Measurements from ENCODE around the gene CPN1. TPM values are rescaled to one million over a fixed set of nuclear protein-coding genes. Genes with fewer than 3 reads are reported as not detected.

The CPN1 gene
- total RNA-seq, 3 donors from 2014 or later (not counting 1 experiment from before 2014, with no cell fraction given), result not detected

- DNase-seq, result no peak
- H3K9me3 Mint-ChIP-seq, result no peaks in the 10 kb centered on the region
- no peaks in the 10 kb centered on the region for H3K27me3 Mint-ChIP-seq (ENCODE audit: low read depth in 2 of 2)
- H3K4me1 ChIP-seq (ENCODE audit: control insufficient read depth, insufficient read depth, low read length), result no peaks in the 10 kb centered on the region
- no peak for ATAC-seq
- H3K4me3 ChIP-seq (ENCODE audit: low read length), result no peak overlapping the region
- H3K4me3 Mint-ChIP-seq, result no peak overlapping the region
- H3K9me3 ChIP-seq (ENCODE audit: control insufficient read depth, insufficient read depth, low read length), result no peaks in the 10 kb centered on the region
- no peaks in the 10 kb centered on the region for H3K36me3 Mint-ChIP-seq
- TF ChIP-seq, protein P1, sequence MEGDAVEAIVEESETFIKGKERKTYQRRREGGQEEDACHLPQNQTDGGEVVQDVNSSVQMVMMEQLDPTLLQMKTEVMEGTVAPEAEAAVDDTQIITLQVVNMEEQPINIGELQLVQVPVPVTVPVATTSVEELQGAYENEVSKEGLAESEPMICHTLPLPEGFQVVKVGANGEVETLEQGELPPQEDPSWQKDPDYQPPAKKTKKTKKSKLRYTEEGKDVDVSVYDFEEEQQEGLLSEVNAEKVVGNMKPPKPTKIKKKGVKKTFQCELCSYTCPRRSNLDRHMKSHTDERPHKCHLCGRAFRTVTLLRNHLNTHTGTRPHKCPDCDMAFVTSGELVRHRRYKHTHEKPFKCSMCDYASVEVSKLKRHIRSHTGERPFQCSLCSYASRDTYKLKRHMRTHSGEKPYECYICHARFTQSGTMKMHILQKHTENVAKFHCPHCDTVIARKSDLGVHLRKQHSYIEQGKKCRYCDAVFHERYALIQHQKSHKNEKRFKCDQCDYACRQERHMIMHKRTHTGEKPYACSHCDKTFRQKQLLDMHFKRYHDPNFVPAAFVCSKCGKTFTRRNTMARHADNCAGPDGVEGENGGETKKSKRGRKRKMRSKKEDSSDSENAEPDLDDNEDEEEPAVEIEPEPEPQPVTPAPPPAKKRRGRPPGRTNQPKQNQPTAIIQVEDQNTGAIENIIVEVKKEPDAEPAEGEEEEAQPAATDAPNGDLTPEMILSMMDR (IDR thresholded peaks at IDR 0.05), result no peak
- 99% methylated on average over 4 of the region's 6 CpGs for WGBS (ENCODE audit: insufficient coverage)
- no peak overlapping the region for H3K27ac ChIP-seq (ENCODE audit: low read length)
- intact Hi-C loops (cut with micrococcal nuclease), result no loop called here
- no peaks in the 10 kb centered on the region for H3K27me3 ChIP-seq (ENCODE audit: control insufficient read depth, insufficient read depth, low read length)
- H3K36me3 ChIP-seq (ENCODE audit: control insufficient read depth, insufficient read depth, low read length), result no peaks in the 10 kb centered on the region
- peak overlapping the region in 1 of 2 donors; percentile 61 for H3K27ac Mint-ChIP-seq
- H3K4me1 Mint-ChIP-seq, result peaks cover 24 to 30% of the 10 kb centered on the region in 2 donors
These were observed 81.5 kb downstream of the CPN1 start for GRCh38 chr10:100000109-100000644.

DNA sequence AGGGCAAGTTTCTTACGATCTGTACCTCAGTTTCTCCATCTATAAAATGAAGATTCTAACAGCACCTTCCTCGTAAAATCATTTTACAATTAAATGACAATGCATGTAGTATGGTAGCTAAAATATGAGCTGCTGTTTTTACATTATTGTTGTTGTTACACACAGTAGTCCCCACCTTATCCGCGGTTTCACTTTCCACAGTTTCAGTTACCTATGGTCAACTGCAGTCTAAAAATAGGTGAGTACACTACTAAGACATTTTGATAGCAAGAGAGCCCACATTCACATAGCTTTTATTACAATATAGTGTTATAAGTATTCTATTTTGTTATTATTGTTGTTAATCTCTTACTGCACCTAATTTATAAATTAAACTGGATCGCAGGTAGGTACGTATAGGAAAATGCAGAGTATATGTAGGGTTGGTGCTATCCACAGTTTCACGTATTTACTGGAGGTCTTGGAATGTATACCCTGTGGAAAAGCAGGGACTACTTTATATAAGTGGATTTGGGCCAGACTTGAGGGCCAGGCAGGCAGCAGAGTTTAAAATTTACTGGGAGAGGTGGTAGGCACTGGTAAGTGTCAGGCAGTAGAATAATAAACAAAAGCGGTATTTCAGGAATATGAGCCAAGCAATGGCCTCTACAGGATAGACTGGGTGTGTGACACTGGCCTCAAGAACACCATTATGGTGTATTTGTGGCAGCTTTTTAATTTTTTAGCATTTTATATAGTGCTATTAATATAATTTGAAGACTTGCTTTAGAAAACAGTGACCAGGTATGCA lies 82.2 kb downstream of the CPN1 start:
- Mint-ChIP-seq H3K9me3 (no peaks in the 10 kb centered on the region), H3K4me1 (peaks cover 31 to 37% of the 10 kb centered on the region in 2 donors), H3K4me3 (peak overlapping the region; percentile 25), H3K27ac (peak overlapping the region in 1 of 2 donors; percentile 61), H3K36me3 (no peaks in the 10 kb centered on the region), H3K27me3 (ENCODE audit: low read depth in 2 of 2) (no peaks in the 10 kb centered on the region)
- no peak for DNase-seq
- no peak for ATAC-seq
- intact Hi-C loops (cut with micrococcal nuclease), result no loop called here
- Histone ChIP-seq H3K4me3 (ENCODE audit: low read length) (no peak overlapping the region), H3K4me1 (ENCODE audit: control insufficient read depth, insufficient read depth, low read length) (peaks cover 6% of the 10 kb centered on the region), H3K27me3 (ENCODE audit: control insufficient read depth, insufficient read depth, low read length) (no peaks in the 10 kb centered on the region), H3K36me3 (ENCODE audit: control insufficient read depth, insufficient read depth, low read length) (no peaks in the 10 kb centered on the region), H3K9me3 (ENCODE audit: control insufficient read depth, insufficient read depth, low read length) (no peaks in the 10 kb centered on the region), H3K27ac (ENCODE audit: low read length) (no peak overlapping the region)
- TF ChIP-seq, protein P1 (IDR thresholded peaks at IDR 0.05), result no peak
- WGBS (ENCODE audit: insufficient coverage), result 92% methylated on average over 7 of the region's 8 CpGs

DNA sequence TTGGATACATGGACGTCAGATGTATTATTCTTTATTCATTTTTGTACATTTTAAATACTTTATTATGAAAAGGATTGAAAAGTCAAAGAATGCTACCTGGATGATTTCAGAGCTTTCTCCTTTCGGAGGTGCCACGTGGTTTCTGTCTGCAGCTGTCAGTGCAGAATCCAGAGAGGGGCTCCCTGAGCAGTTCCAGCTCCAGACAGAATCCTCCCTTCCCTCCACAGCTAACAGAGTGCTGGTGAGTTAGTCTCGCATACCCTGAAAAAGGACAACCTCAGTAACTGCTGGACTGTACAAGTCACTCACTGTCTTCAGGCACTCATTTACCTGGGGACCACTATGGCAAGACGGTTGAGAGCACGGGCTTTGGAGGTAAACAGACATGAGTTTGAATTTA lies 82.8 kb downstream of the CPN1 start:
- H3K4me3 Mint-ChIP-seq, result no peak overlapping the region
- peak overlapping the region in 1 of 2 donors; percentile 61 for H3K27ac Mint-ChIP-seq
- 89% methylated on average over 5 of the region's 6 CpGs for WGBS (ENCODE audit: insufficient coverage)
- peaks cover 37 to 43% of the 10 kb centered on the region in 2 donors for H3K4me1 Mint-ChIP-seq
- no peaks in the 10 kb centered on the region for H3K27me3 Mint-ChIP-seq (ENCODE audit: low read depth in 2 of 2)
- Histone ChIP-seq H3K36me3 (ENCODE audit: control insufficient read depth, insufficient read depth, low read length) (no peaks in the 10 kb centered on the region), H3K27ac (ENCODE audit: low read length) (no peak overlapping the region), H3K4me3 (ENCODE audit: low read length) (no peak overlapping the region), H3K27me3 (ENCODE audit: control insufficient read depth, insufficient read depth, low read length) (no peaks in the 10 kb centered on the region), H3K4me1 (ENCODE audit: control insufficient read depth, insufficient read depth, low read length) (peaks cover 10% of the 10 kb centered on the region), H3K9me3 (ENCODE audit: control insufficient read depth, insufficient read depth, low read length) (no peaks in the 10 kb centered on the region)
- H3K9me3 Mint-ChIP-seq, result no peaks in the 10 kb centered on the region
- TF ChIP-seq, protein P1 (IDR thresholded peaks at IDR 0.05), result no peak
- no peak for ATAC-seq
- no peaks in the 10 kb centered on the region for H3K36me3 Mint-ChIP-seq
- DNase-seq, result no peak
- intact Hi-C loops (cut with micrococcal nuclease), result no loop called here
